Testis (tissue), 2 donors: ENCODE results near the gene HECTD4.

Experiments used
- CTCF ChIP-seq, 3 experiments: fragments of 450-650 bp in 2 of 3; fragments of 200-600 bp in 1 of 3; sonication (generic) in 1 of 3; IDR thresholded peaks; one replicate each; pipeline ENCODE4 v1.5.1; 2016 to 2019; ENCODE audit warnings: antibody characterized with exemption in 3 of 3, mild to moderate bottlenecking in 2 of 3, moderate library complexity in 1 of 3
- POLR2A ChIP-seq: fragments of 450-650 bp; IDR thresholded peaks from one replicate; pipeline ENCODE4 v1.6.1; 2017; ENCODE audit warnings: antibody characterized with exemption, mild to moderate bottlenecking, moderate library complexity

- TF ChIP-seq CTCF (IDR thresholded peaks at IDR 0.05): no peak
- TF ChIP-seq POLR2A: no peak
Observed at GRCh38 chr12:112427760-112428159, 45.5 kb upstream of the HECTD4 start.
